HCT116 (cell line): Measurements from ENCODE around the gene ZNF697.

Source experiments
- CTCF ChIP-seq, 3 experiments: fragments of 200-600 bp in 1 of 3; sonication (generic) in 1 of 3; IDR thresholded peaks in 2 of 3; conservative IDR thresholded peaks in 1 of 3; 2 replicates each; pipeline ENCODE4 v1.5.1; 2012 to 2017; ENCODE audit warnings: low read depth in 2 of 3, low read length in 2 of 3, antibody characterized with exemption in 1 of 3, borderline replicate concordance in 1 of 3, control low read depth in 1 of 3, mild to moderate bottlenecking in 1 of 3, mixed read lengths in 1 of 3, mixed run types in 1 of 3, moderate library complexity in 1 of 3; ENCODE audit not compliant: insufficient read depth in 1 of 3
- ELF1 ChIP-seq: IDR thresholded peaks from 2 replicates; pipeline ENCODE4 v1.6.1; 2012; ENCODE audit warnings: low read depth, borderline replicate concordance
- EZH2 ChIP-seq: fragments of 200-600 bp; sonication (generic); IDR thresholded peaks from 2 replicates; pipeline ENCODE4 v1.6.1; 2017; ENCODE audit warnings: antibody characterized with exemption, mixed run types
- POLR2A ChIP-seq: IDR thresholded peaks from 2 replicates; pipeline ENCODE4 v1.7.0; 2011; ENCODE audit warnings: borderline replicate concordance; ENCODE audit not compliant: insufficient read depth, insufficient read length; ENCODE audit errors: extremely low read depth
- POLR2AphosphoS5 ChIP-seq: IDR thresholded peaks from 2 replicates; pipeline ENCODE4 v1.6.1; 2011; ENCODE audit warnings: mild to moderate bottlenecking, low read depth, low read length, moderate library complexity
- REST ChIP-seq: IDR thresholded peaks from 2 replicates; pipeline ENCODE4 v1.6.1; 2012; ENCODE audit warnings: low read depth

GRCh38 chr1:119681560-119681959 lies 33.5 kb upstream of the ZNF697 start:
- TF ChIP-seq ELF1: no peak
- no peak for TF ChIP-seq POLR2AphosphoS5
- TF ChIP-seq EZH2: no peak
- TF ChIP-seq CTCF (IDR thresholded peaks at IDR 0.05 in 2 of 3, conservative IDR thresholded peaks at IDR 0.05 in 1 of 3; ENCODE audit: borderline replicate concordance in 1 of 3, insufficient read depth in 1 of 3, low read depth in 2 of 3, low read length in 2 of 3): no peak
- TF ChIP-seq POLR2A: no peak
- TF ChIP-seq REST: no peak
